Lung (tissue), 12 donors: Measurements from ENCODE around the gene ZNF580. TPM values are rescaled to one million over a fixed set of nuclear protein-coding genes. Genes with fewer than 3 reads are reported as not detected.
A peak's percentile ranks its signal among the peaks of the same experiment; 100 is the strongest.

ENCODE experiments used
- ATAC-seq: fragments of 200-7000 bp; cut with Tn5 transposase; one replicate; pipeline ENCODE4 v1.9.1; 2020; ENCODE audit warnings: moderate number of reproducible peaks; ENCODE audit not compliant: insufficient read depth, low FRiP score
- DNase-seq, 3 donors: peaks; one replicate each; pipeline ENCODE4 v3.0.0-alpha.2; 2013 to 2017
- H3K27ac ChIP-seq, 2 donors: one replicate each; pipeline ENCODE4 v1.5.1; 2013; ENCODE audit warnings: mild to moderate bottlenecking in 2 of 2, moderate library complexity in 2 of 2, control low read depth in 1 of 2, inconsistent platforms in 1 of 2, low read depth in 1 of 2, low read length in 1 of 2
- H3K27me3 ChIP-seq, 3 donors: one replicate each; pipeline ENCODE4 v1.5.1; 2013; ENCODE audit warnings: low read length in 2 of 3; ENCODE audit not compliant: control insufficient read depth in 3 of 3, insufficient read depth in 3 of 3
- H3K36me3 ChIP-seq, 4 donors: one replicate each; pipeline ENCODE4 v1.5.1; 2013; ENCODE audit warnings: low read length in 4 of 4, mild to moderate bottlenecking in 1 of 4, moderate library complexity in 1 of 4; ENCODE audit not compliant: control insufficient read depth in 4 of 4, insufficient read depth in 4 of 4
- H3K4me1 ChIP-seq, 5 donors: one replicate each; pipeline ENCODE4 v1.5.1; 2013; ENCODE audit warnings: low read length in 5 of 5, mild to moderate bottlenecking in 2 of 5, moderate library complexity in 1 of 5; ENCODE audit not compliant: control insufficient read depth in 5 of 5, insufficient read depth in 5 of 5
- H3K4me3 ChIP-seq: one replicate; pipeline ENCODE4 v1.5.1; 2013; ENCODE audit warnings: mild to moderate bottlenecking, control low read depth, moderate library complexity
- H3K9ac ChIP-seq, 2 donors: one replicate each; pipeline ENCODE4 v1.5.1; 2013; ENCODE audit warnings: low read length in 2 of 2, control low read depth in 1 of 2; ENCODE audit not compliant: insufficient read depth in 1 of 2
- H3K9me3 ChIP-seq, 4 donors: one replicate each; pipeline ENCODE4 v1.5.1; 2013; ENCODE audit warnings: low read length in 3 of 4, mild to moderate bottlenecking in 1 of 4, moderate library complexity in 1 of 4; ENCODE audit not compliant: control insufficient read depth in 4 of 4, insufficient read depth in 3 of 4
- WGBS, 2 donors: extraction: QIAGEN DNeasy Blood & Tissue Kit; methylation state at CpG; one replicate each; pipeline ENCODE4 v1.1.7; 2013; 5-methylcytosine and 5-hydroxymethylcytosine counted together
- polyA plus RNA-seq, 2 donors: library from polyadenylated mRNA; stranded (reverse); fragments of 200-250 nt; gene quantifications; one replicate each; pipeline ENCODE4 v1.2.1, GENCODE V29; 2013
- total RNA-seq, 2 donors: library from RNA; depleted of rRNA in 1 of 2; stranded (reverse); fragments of >200 nt in 1 of 2; gene quantifications; one replicate each; pipeline ENCODE4 v1.2.1, GENCODE V29; 2014 to 2021
- TF ChIP-seq, protein P1 (sequence below): IDR thresholded peaks from 2 replicates; pipeline ENCODE4 v1.5.1; 2012; ENCODE audit warnings: mild to moderate bottlenecking; ENCODE audit errors: control extremely low read depth, extremely low read depth
- donor health status: control.
- donor health status: control.
- donor health status: Bipolar disorder and iron deficiency.
- donor health status: healthy.
- donor health status: DM: yes; HTN: yes; CAD: no.

The ZNF580 gene
- total and polyA plus RNA-seq, 4 donors: 11.1 to 41.3 (median 30.8) TPM

DNA sequence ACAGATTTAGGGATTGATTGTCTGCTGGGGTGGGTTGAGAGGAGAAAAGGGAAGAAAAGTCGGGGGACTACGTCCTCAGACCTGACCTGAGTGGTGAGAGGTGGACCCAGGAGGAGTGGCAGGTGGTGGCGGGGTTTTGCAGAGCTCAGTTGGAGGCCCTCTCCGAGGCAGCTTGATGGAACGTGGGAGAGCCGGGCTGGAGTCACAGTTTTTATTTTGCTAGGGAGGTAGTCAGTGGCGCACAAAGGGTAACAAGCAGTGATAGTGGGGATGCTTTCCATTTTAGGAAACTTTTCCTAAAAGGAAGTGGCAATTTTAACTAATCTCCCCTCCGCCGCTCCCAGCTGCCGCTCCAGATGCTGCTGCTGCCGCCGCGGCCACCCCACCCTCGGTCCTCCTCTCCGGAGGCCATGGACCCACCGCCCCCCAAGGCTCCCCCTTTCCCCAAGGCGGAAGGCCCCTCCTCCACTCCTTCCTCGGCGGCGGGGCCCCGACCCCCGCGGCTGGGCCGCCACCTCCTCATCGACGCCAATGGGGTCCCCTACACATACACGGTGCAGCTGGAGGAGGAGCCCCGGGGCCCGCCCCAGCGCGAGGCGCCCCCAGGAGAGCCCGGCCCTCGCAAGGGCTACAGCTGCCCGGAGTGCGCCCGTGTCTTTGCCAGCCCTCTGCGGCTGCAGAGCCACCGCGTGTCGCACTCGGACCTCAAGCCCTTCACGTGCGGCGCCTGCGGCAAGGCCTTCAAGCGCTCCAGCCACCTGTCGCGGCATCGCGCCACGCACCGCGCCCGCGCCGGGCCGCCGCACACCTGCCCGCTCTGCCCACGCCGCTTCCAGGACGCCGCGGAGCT is 1.6 kb downstream of the ZNF580 start:
- H3K27ac ChIP-seq: peak overlapping the region in 1 of 2 donors; percentile 83
- DNase-seq (no peak), ATAC-seq (no peak)
- H3K4me3 ChIP-seq: peak overlapping the region; percentile 26
- TF ChIP-seq, protein P1, sequence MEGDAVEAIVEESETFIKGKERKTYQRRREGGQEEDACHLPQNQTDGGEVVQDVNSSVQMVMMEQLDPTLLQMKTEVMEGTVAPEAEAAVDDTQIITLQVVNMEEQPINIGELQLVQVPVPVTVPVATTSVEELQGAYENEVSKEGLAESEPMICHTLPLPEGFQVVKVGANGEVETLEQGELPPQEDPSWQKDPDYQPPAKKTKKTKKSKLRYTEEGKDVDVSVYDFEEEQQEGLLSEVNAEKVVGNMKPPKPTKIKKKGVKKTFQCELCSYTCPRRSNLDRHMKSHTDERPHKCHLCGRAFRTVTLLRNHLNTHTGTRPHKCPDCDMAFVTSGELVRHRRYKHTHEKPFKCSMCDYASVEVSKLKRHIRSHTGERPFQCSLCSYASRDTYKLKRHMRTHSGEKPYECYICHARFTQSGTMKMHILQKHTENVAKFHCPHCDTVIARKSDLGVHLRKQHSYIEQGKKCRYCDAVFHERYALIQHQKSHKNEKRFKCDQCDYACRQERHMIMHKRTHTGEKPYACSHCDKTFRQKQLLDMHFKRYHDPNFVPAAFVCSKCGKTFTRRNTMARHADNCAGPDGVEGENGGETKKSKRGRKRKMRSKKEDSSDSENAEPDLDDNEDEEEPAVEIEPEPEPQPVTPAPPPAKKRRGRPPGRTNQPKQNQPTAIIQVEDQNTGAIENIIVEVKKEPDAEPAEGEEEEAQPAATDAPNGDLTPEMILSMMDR: no peak
- H3K9me3 ChIP-seq: no peaks in the 10 kb centered on the region
- H3K4me1 ChIP-seq: peaks cover 6 to 33% (median 17%) of the 10 kb centered on the region in 5 donors
- H3K36me3 ChIP-seq: peaks cover 0 to 12% (median 3%) of the 10 kb centered on the region in 4 donors
- H3K27me3 ChIP-seq: no peaks in the 10 kb centered on the region
- no peak overlapping the region for H3K9ac ChIP-seq
- 3% methylated on average over 38 to 65 of the region's 65 CpGs for WGBS, 2 donors

DNA sequence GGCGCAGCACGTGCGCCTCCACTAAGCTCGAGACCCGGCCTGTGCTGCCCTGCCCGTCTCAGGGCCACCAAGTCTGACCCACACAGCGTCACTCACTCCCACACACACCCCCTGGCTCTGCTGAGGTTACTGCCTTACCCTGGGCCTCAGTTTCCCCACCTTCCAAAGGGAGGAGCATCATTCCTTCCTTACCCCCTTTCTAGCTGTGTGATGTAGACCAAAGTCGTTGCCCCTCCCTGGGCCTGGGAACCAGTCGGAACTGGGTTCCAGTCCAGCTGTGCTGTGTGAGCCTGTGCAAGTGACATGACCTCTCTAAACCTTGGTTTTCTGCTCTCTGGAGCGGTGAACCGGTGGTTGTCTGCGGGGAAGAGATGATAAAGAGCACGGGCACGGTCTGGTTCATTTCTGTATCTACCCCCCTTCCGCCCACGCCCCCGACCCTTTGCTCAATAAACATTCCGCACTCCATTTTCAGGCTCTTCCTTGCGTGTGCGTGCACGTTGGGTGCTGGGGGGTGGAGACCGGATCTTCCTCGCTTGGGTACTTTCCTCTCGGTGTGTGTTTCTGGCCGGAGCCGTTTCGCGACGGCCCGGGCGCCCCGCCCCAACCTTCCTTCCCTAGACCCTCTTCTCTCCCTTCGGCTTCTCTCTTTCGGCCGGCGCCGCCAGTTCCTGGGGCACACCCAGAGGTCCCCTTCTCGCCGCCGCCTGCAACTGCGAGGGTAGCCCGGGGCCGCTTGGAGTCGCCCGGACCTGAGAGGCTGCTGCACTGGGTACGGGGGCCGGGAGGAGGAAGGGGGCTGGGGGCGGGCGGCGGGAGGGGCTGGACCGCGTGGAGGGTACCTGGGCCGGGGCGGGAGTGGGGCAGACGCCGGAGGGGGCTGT is 2.4 kb downstream of the ZNF580 start, which contains the start of gene ZNF581:
ZNF581 (plus strand) TSS at position 647 of the 884 bp plus-strand sequence. CDS start 923 bp downstream, outside the sequence.
- Histone ChIP-seq H3K9me3 (no peaks in the 10 kb centered on the region), H3K4me1 (peaks cover 6 to 37% (median 17%) of the 10 kb centered on the region in 5 donors), H3K27ac (peak within 1 kb of the TSS; percentile 82 to 83), H3K36me3 (peaks cover 0 to 12% (median 3%) of the 10 kb centered on the region in 4 donors), H3K27me3 (no peaks in the 10 kb centered on the region), H3K9ac (peak within 1 kb of the TSS in 1 of 2 donors; percentile 62), H3K4me3 (peak within 1 kb of the TSS; percentile 80)
- ATAC-seq (peak; percentile 38), DNase-seq (peak; percentile 65 to 73 (median 72))
- WGBS, 2 donors: 3 to 4% methylated on average over 56 of the region's 56 CpGs
- TF ChIP-seq, protein P1: no peak

DNA sequence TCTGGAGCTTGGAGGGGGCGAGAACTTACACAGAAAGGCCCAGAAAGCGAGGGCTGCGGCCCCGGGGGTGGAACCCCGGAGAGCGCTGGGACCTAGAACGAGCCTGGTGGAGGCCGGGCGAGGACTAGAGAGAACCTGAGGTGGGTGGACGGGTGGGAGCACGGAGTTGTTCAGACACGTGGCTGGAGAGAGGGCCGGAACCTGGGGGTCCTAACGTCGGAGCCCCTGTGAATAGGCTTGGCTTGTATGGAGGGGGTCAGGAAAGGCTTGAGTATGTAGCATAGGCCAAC is 3.0 kb downstream of the ZNF580 start:
- ATAC-seq (no peak), DNase-seq (no peak)
- Histone ChIP-seq H3K27ac (peak overlapping the region; percentile 42 to 82), H3K4me3 (peak overlapping the region; percentile 72), H3K9me3 (no peaks in the 10 kb centered on the region), H3K36me3 (peaks cover 0 to 12% (median 3%) of the 10 kb centered on the region in 4 donors), H3K9ac (peak overlapping the region in 1 of 2 donors; percentile 32), H3K27me3 (no peaks in the 10 kb centered on the region), H3K4me1 (peaks cover 6 to 41% (median 20%) of the 10 kb centered on the region in 5 donors)
- 1% methylated on average over 15 of the region's 15 CpGs for WGBS, 2 donors
- TF ChIP-seq, protein P1: no peak
